ENCODE data around the gene CACNA1C.

The CACNA1C gene

DNA sequence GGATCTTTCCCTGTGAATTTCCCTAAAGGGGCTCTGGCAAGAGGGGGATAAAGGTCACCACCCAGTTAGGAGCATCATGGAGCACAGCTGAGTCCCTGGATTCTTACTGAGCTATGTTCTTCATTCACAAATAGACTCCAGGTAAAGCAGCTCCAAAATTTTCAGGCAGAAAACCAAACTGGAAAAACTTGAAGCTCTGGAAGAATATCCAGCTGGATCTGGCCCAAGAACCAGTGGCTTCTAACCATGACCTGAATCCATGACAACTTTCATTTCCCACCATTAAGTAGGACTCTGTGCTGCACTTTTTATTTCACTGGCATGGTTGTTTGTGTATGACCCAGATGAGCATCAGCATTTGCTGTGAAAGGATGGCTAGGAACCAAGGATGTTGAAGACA lies 561.6 kb downstream of the CACNA1C start:
- DNase-seq: no peak

DNA sequence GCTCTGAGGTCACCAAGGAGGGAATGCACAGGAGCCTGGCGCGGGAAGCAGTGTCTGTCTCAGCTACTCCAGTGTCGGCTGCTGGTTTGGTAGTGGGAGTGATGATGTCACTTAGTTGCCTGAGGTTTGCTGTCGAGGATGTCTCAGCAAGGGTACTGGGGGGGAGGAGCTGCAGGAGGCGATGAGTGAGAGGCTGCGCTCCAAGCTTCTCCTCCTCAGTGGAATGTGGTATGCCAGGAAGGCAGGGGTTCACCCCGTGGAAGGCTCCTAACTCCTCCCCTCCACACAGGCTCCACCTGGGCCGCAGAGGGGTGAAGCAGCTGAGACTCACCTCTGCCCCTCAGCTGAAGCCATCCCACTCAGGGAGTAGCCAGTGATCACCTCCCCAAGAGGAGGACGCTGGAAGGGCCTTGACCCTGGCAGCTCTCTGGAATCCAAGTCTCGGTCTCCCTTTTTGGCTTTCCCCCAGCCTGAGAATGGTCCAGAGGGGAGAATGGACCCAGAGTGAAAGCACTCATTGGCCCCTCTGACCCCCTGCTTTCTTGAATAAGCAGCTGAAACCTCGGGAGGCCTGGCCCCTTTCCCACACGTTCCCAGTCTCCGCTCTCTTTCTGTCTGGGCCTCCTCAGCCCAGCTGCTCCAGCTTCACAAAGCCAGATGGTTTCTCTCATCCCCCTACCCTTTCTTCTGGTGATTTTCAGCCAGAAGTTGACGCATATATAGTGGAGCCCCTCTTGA lies 563.0 kb downstream of the CACNA1C start:
- no peak for DNase-seq

GRCh38 chr12:2616763-2617162 lies 564.0 kb downstream of the CACNA1C start:
- DNase-seq: peak; percentile 62 to 82

DNA sequence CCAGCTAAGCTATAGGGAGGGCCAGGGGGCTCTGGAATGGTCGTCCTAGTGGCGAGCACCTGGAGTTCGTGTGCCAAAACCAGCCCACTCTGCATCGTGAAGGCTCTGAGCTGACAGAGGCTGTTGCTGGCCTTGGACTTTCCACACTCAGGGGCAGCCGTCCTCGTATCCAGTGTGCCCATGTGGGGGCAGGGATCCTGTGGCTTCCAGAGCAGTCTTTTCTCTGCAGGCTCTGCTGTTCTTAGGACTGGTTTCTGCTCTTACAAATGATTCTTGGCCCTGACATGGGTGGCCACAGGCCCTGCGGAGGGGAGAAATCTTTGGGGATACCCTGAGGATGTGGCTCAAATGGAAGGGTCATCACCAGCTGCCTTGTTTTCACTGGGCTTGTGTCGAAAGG lies 564.6 kb downstream of the CACNA1C start:
- no peak for DNase-seq

- peak; percentile 17 to 36 for DNase-seq
Observed at GRCh38 chr12:2618291-2618995, 565.7 kb downstream of the CACNA1C start.

GRCh38 chr12:2619136-2619535 lies 566.3 kb downstream of the CACNA1C start:
- peak in 1 of 2 experiments; percentile 3 for DNase-seq

GRCh38 chr12:2622460-2622859 lies 569.7 kb downstream of the CACNA1C start:
- no peak for DNase-seq

DNA sequence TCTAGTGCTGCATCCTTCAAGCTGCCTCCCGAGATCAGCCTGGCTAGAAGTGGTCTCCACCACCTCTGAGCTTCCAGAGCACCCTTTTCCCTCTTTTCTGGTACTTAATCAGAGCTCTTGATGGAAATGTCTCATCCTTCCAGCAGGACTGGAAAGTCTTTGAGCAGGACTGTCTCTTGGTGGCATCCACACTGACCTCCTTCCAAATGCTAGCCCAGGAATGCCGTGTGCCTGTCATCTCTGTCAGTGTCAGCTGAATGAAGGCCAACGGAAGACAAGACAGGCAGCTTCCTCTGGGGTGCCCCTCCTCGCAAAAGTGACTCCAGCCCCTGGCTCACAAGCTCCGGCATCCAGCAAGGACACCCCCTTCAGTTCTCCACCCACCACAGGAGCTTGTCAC lies 570.7 kb downstream of the CACNA1C start:
- no peak for DNase-seq

- DNase-seq: peak; percentile 0 to 7
Observed at GRCh38 chr12:2624543-2625288, 571.9 kb downstream of the CACNA1C start.

GRCh38 chr12:2625289-2625612 lies 572.5 kb downstream of the CACNA1C start:
- no peak for DNase-seq

DNA sequence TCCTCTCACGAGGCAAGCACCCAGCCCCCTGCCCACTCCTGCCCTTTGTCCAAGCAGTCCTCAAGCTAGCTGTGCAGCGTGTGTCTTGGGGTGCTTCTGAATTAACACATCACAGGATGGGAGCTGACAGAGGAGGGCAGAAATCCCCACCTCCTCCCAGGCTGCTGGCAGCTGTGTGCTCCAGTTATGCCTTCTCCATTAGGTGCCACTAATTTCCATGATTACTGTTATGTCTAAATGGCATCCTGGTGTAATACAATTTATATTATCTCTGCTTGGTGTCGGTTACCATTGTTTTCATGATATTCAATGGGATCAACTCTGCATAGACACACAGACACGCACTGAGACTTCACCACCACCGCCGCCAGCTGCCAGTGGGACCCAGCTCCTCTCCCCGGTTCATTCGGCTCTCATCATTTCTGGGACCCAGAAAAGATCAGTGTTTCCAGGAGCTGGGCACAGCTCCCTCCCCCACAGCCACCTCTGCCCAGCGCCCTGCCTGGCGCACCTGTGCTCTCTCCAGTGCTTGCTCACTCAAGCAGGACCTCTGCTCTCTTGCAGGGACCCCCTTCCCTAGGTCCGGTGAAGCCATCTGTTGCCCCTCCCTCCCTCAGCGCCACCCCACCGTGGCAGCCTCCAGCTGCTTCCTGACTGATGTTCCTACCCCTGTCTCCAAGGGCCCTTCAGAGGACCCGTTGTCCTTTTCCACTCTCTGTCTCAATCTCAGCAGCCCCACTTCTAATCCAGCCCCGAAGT lies 574.5 kb downstream of the CACNA1C start:
- DNase-seq: no peak

DNA sequence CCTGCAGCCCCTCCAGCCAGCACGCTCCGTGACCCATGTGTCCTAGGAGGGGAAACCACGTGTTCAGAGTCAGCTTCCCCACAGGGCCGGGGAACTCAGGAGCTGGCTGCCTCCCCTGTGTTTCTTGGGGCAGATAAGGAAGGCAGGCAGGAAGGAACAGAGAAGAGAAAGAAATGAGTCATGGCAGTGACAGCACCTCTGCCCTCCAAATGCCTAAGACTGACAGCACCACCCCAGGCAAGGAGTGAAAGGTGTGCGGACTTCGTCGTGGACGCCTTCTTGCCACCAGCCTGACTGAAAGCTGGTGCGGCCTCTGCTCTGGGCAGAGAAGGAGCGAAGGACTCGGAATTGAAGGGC lies 575.0 kb downstream of the CACNA1C start:
- peak in 1 of 2 experiments; percentile 5 for DNase-seq

- no peak for DNase-seq
Observed at GRCh38 chr12:2628401-2628800, 575.6 kb downstream of the CACNA1C start.

DNA sequence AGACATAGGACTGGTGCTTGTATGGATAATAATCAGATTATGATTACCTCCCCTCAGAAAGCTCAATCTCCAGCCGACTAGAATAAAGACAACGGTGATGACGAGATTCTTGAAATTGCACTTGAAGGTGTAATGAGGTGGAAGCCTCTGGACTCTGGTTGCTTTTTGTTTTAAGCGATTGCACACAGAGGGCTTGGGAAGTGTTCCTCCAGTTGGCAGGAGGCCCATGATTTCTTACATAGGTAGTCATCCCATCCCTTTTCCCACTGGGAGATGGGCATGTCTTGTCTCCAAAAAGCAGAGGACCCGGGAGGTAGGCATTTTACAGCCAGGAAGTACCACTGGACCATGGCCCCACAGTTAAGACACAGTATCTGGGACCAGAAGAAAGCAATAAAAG lies 576.3 kb downstream of the CACNA1C start:
- no peak for DNase-seq

GRCh38 chr12:2631653-2632350 lies 579.0 kb downstream of the CACNA1C start:
- no peak for DNase-seq

GRCh38 chr12:2633176-2633824 lies 580.5 kb downstream of the CACNA1C start:
- no peak for DNase-seq

GRCh38 chr12:2633825-2634200 lies 581.0 kb downstream of the CACNA1C start:
- DNase-seq: no peak

DNA sequence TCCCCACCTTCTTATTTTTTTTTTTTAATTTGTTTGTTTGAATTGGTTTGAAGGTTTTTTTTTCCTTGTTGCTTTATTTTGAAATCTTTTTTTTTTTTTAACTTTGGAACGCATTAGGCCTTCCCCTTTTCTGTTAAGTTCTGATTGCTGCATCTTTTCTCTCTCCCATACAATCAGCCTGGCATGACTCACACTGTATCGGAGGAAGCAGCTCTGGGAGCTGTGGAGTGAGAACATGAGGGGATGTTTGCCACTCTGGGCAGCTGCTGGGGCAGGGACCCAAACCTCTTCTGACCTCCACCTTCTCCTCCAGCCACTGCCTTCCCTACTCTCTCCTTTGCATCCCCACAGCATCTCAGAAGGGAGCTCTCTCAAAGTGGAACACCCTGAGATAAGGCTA lies 581.7 kb downstream of the CACNA1C start:
- no peak for DNase-seq

GRCh38 chr12:2636741-2637340 lies 584.1 kb downstream of the CACNA1C start:
- no peak for DNase-seq

- no peak for DNase-seq
Observed at GRCh38 chr12:2637371-2637770, 584.6 kb downstream of the CACNA1C start.

DNA sequence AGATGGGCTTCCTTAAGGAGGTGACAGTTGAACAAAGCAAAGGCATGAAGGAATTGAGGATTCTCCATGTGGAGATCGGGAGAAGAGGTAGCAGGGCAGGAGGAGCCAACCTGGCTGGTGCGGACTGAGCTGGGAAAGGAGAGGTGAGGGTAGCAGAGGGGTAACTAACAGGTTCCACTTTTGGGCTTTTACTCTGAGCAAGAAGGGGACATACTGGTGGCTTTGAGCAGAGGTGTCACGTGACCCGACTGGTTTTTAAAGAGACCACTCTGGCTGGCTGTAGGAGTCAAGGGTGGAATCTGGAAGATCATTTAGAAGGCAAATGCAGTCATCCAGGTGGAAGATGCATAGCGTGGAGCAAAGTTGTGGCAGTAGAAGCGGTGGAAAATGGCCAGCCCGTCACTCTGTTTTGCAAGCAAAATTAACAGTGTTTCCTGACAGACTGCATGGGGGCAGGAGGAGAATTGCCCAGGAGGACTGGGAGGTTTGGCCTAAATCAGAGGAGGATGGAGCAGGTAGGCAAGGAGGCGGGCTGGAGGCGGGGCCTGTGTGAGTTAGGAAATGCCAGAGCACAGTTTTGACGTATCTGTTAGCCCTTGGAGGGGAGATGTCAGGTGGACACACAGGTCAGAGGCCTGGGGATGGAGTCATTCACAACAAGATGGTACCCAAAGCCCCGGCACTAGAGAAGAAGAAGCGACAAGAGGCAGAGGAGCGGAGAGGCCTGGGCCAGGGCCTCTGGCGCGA lies 585.7 kb downstream of the CACNA1C start:
- no peak for DNase-seq
